HG02973 (cell line): ENCODE data around the gene GRIK2.
"Not testable (repeated sequence)": the region's sequence is repeated elsewhere in the genome, so short reads cannot be mapped to it uniquely, and the experiment has no call there.

Experiments
- ATAC-seq: cut with Tn5 transposase; IDR thresholded peaks from one replicate; pipeline ENCODE4 v1.9.1; 2021; ENCODE audit warnings: moderate library complexity; ENCODE audit not compliant: unreplicated experiment

Gene GRIK2

DNA sequence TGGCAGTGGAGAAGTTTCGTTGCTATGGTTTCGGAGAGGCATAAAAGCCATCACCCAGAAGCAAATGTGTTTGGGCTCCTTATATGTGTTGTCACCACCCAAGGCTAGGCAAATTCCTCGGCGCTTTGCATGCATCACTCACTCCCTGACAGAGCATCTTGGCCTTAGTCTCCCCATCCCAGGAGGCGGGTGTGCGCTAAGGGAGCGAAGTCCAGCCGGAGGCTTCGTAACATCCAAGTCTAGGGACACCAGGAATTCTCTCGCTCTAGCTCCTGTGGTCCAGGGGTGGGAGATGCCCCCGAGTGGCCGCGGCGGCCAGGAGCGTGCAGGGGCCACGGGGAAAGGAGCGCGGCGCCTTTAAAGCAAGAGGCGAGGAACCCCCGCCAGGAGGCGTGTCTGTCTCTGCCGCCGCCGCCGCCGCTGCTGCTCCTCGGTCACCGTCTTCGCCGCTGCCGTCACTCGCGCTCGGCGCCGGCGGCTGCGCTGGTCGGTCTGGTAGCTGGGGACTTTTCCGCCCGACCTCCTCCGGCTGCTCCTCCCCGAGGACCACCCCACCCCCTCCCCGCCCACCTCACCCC is at the start of gene GRIK2:
Gene GRIK2 (plus strand): TSS at position 458 of the 578 bp plus-strand sequence.
- peak; percentile 55 for ATAC-seq

- ATAC-seq, result no peak
Observed at GRCh38 chr6:101344885-101345284, 48.6 kb upstream of the GRIK2 start.

GRCh38 chr6:101348816-101349215 is 44.7 kb upstream of the GRIK2 start:
- ATAC-seq, result no peak

GRCh38 chr6:101350631-101351030 is 42.9 kb upstream of the GRIK2 start:
- ATAC-seq, result not testable (repeated sequence)

GRCh38 chr6:101351173-101351572 is 42.3 kb upstream of the GRIK2 start:
- ATAC-seq, result no peak

GRCh38 chr6:101352316-101352715 is 41.2 kb upstream of the GRIK2 start:
- ATAC-seq, result no peak

DNA sequence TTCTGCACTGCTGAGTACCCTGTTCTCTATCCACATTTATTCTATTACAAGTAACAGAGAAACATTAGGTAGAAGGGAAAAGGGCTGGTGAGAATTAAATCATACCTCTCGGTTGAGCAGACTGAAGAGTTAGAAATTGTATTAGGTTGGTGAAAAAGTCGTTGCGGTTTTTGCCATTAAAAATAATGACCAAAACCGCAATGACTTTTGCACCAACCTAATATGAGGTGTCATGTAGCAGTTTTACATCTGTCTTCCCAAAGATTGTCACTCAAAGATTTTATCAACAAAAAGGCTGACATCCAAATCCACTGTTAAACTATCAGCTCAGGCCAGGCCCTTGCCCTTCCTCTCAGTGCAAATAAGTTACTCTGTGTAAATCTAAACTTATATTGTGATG is 28.3 kb upstream of the GRIK2 start:
- ATAC-seq, result no peak

GRCh38 chr6:101379926-101380325 is 13.6 kb upstream of the GRIK2 start:
- ATAC-seq, result no peak

GRCh38 chr6:101380897-101381630 is 12.4 kb upstream of the GRIK2 start:
- no peak for ATAC-seq

GRCh38 chr6:101383747-101384146 is 9.8 kb upstream of the GRIK2 start:
- ATAC-seq, result not testable (repeated sequence)

DNA sequence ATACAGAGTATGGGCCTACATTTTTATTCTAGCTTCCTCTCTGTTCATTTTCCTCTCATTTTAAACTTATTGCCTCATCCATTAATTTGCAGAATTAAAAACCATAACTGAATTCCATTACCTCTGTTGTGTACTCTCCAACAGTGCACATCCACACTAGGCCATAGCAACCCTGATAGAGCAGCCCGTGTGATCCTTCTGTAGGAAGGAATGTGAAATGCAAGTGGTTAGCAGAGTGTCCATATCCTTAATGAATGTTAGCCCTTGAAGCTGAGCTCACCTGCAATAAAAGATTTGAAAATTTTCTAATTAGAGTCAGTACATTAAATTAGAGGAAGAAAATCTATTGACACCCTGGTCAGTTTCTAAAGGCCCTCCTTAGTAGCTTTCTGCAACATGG is 6.5 kb upstream of the GRIK2 start:
- no peak for ATAC-seq

- no peak for ATAC-seq
Observed at GRCh38 chr6:101391772-101392585, 1.5 kb upstream of the GRIK2 start.

GRCh38 chr6:101392586-101393230 is 800 bp upstream of the GRIK2 start:
- no peak for ATAC-seq

DNA sequence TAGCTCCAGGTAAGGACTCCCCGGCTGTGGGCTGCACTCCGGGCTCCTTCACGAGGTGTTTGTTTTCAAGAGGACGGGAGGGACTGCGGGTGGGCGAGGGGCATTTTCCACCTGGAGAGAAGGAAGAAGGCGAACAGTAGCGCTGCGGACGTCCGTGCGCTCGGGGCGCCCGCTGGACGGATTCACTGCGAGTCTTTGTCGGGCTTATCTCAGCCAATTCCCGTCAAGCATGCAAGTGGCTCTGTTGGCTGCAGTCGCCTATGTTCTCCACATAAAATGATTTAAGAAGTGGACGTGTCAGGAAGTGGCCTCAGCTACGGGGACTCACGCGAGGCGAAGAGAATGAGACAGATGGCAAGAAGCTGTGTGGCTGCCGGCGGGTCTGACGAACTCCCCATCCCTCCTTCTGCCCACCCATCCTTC is 332 bp downstream of the GRIK2 start:
- no peak for ATAC-seq

DNA sequence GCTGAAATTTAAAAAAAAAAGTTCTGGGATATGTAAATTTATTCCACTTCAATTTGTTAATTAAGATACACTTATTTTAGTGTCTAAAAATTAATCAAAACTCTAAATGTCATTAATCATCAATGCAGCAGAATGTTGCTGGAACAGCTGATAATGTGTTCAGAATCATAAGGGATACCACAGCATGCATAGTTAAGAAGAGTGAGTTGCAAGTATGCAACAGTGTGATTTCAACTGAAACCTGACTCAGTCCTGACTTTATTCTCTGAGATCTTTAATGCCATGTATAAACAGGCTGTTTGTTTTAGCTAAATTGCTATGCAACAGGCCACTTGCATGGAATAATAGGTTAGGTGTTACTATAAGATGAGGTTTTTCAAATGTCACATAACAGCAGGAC is 1.4 kb downstream of the GRIK2 start:
- no peak for ATAC-seq

DNA sequence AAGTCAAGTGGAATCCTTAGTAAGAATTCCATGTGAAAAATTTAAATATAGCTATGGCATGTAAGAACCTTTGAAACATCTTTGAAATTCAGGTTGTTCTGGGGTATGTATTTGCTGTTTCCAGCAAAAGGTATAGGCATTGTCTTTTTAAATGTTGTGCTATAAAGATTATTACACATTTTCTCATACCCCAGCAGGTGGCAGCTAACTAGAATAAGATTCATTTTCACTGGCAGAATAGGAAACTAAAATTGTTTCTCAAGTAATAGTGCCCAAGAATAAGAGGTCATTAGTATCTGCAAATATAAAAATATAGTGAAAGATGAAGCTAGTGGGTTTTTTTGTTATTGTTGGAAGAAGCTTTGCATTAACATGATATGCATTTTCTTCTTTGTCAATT is 1.8 kb downstream of the GRIK2 start:
- no peak for ATAC-seq

GRCh38 chr6:101396548-101397173 is 3.2 kb downstream of the GRIK2 start:
- no peak for ATAC-seq

DNA sequence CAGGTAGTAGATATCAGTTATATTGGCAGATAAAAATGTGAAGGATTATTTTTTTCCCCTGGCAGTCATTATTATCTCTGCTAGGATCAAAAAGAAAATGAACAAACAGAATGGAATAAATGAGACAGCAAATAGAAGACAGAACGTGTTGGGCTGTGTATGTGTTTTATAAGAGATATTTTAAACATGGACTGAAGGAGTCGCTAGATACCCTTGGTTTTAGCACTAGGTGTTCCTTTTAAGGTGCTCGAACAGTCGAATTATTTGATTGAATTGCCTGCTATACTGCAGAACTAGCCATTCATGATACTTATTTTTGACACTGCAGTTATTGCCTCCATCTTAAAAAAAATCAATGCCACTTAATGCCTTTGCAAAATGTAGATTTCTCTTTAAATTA is 3.7 kb downstream of the GRIK2 start:
- no peak for ATAC-seq

DNA sequence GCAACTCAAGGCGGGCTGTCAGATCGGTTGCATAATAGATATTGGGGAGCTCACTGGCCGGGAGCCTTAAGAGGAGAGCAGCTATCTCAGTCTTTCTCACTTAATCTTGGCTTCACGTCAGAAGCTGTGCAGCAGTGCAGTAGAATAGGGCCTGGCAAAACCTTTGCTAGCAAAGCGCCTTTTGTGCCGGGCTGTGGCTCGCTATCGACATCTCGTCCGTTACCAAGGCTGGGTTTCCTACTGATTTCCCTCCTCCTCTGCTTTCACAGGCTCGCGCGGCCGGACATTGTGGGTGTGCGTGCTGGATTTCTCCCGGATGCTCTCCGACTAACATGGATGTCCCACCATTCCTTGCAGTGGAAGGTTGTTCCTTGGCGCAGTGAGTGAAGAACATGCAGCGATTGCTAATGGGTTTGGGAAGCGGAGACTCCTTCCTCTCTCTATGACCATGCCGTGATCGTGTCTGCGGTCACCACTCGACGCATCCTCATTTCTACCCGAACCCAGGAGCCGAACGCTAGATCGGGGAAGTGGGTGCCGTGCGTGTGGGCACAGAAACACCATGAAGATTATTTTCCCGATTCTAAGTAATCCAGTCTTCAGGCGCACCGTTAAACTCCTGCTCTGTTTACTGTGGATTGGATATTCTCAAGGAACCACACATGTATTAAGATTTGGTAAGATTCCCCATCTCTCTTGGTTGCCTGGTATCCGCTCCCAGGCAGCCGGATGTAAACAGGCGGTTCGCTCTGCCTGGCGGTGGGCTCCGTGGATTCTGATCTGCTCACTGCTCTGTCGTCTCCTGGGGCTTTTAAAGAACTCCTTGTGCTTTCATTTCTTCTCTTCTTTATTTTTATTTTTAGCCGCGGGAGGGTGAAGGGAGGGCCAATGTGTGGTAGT is 5.5 kb downstream of the GRIK2 start:
- ATAC-seq, result no peak

GRCh38 chr6:101399616-101400162 is 6.2 kb downstream of the GRIK2 start:
- no peak for ATAC-seq
